Cardiac septum (tissue), 1 donor: Measurements from ENCODE around the gene ZMYND8. TPM values are rescaled to one million over a fixed set of nuclear protein-coding genes. Genes with fewer than 3 reads are reported as not detected.
"Not testable (repeated sequence)": the region's sequence is repeated elsewhere in the genome, so short reads cannot be mapped to it uniquely, and the experiment has no call there.

Experiments used
- DNase-seq: peaks from one replicate; pipeline ENCODE4 v3.0.0-alpha.2; 2020; ENCODE audit warnings: low spot score
- intact Hi-C: fragments of 100-400 bp; cut with DNase I; formaldehyde crosslinking; loops from one replicate; pipeline ENCODE4 v1.14.0; 2022
- total RNA-seq: library from RNA; stranded (reverse); fragmentation: NEBNext Ultra II Directional; extraction: Animal tissue kit (Norgen Biotek cat#: 25700); gene quantifications from one replicate; pipeline ENCODE4 v1.2.1, GENCODE V29; 2021
- donor health status: DM: no; HTN: no; CAD: no.

The ZMYND8 gene
- total RNA-seq, 1 donor from 2014 or later: 25.7 TPM

- intact Hi-C loops: loop anchor here (5.0 to 10.0 kb wide), 3 partner anchors 36 to 229 kb away; partner anchors contain the start of genes NCOA3 and ZMYND8
- no peak for DNase-seq
Observed at GRCh38 chr20:47276251-47276650, 80.2 kb downstream of the ZMYND8 start.

- intact Hi-C loops: loop anchor here (5.0 to 10.0 kb wide), 3 partner anchors 37 to 229 kb away; partner anchors contain the start of genes NCOA3 and ZMYND8
- DNase-seq: no peak
Observed at GRCh38 chr20:47275548-47275947, 81.0 kb downstream of the ZMYND8 start.

- intact Hi-C loops: loop anchor here (5.0 to 10.0 kb wide), 4 partner anchors 38 to 348 kb away; partner anchors contain the start of genes NCOA3 and ZMYND8
- DNase-seq: no peak
Observed at GRCh38 chr20:47274401-47275108, 81.9 kb downstream of the ZMYND8 start.

GRCh38 chr20:47273591-47274235 is 82.8 kb downstream of the ZMYND8 start:
- intact Hi-C loops: loop anchor here (1.0 to 10.0 kb wide), 3 partner anchors 111 to 349 kb away; partner anchors contain the start of gene NCOA3
- DNase-seq: no peak

GRCh38 chr20:47272893-47273590 is 83.5 kb downstream of the ZMYND8 start:
- DNase-seq: no peak
- intact Hi-C loops: loop anchor here (1.0 to 10.0 kb wide), 3 partner anchors 111 to 349 kb away; partner anchors contain the start of gene NCOA3

DNA sequence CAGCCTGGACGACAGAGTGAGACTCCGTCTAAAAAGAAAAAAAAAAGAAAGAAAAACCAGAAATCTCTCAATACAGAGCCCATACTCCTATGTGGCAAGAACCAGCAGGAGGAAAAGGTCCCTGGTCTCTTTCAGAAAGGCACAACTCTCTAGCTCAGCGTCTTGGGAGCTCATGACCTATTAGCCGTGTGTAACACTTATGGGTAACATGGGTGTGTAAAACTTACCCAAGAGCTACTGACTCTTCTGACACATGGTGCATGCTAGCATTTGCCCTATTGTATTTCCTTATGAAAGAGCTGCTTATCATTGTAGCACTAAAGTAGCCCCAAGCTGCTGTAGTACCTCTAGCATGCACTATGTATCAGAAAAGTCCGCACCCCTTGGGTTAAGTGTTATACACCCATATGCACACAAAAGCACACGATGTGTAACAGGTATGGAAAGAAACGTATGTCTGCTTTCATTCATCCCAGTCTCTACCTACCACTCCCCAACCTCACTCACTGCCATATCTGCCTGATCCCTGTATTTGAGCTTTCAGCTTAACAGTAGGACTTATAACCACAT is 85.4 kb downstream of the ZMYND8 start:
- intact Hi-C loops: loop anchor here (5.0 to 10.0 kb wide), 2 partner anchors 234 to 351 kb away; partner anchors contain the start of gene NCOA3
- no peak for DNase-seq

DNA sequence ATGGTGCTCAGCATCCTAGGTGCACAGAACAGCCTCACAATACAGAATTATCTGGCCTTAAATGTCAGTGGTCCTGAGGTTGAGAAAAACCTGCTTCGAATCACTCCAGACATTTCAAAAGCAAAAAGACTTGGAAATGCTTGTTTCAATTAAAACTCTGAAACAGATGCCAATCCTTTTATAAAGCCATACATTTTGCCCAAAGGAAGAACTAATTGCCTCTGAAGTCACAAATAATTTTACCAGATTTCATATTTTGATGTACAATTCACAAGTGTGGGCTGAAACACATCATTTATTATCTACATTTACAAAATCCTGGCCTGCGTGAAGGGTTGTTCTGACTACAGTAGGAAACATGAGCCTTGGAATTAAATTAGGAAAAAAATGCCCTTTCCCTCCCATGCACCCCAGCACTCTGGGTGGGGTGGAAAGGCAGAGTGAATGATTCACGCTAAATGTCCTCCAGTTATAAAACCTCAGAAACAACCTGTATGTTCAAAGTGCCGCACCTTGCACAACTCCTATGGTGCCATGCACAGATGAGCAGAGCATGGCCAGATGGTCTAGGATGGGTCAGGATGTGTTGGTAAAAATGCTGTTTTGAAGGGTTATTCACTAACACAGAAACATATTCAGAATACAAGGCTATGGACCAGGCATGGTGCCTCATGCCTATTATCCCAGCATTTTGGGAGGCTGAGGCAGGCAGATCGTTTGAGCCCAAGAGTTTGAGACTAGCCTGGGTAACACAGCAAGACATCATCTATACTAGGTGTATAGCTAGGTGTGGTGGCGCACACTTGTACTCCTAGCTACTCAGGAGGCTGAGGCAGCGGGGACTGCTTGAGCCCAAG is 87.0 kb downstream of the ZMYND8 start:
- DNase-seq: no peak
- intact Hi-C loops: loop anchor here (5.0 to 10.0 kb wide), 2 partner anchors 235 to 353 kb away; partner anchors contain the start of gene NCOA3

GRCh38 chr20:47267621-47268020 is 88.9 kb downstream of the ZMYND8 start:
- DNase-seq: no peak
- intact Hi-C loops: no loop called here

- no peak for DNase-seq
- intact Hi-C loops: no loop called here
Observed at GRCh38 chr20:47266847-47267515, 89.5 kb downstream of the ZMYND8 start.

- DNase-seq: no peak
- intact Hi-C loops: no loop called here
Observed at GRCh38 chr20:47265984-47266383, 90.5 kb downstream of the ZMYND8 start.

DNA sequence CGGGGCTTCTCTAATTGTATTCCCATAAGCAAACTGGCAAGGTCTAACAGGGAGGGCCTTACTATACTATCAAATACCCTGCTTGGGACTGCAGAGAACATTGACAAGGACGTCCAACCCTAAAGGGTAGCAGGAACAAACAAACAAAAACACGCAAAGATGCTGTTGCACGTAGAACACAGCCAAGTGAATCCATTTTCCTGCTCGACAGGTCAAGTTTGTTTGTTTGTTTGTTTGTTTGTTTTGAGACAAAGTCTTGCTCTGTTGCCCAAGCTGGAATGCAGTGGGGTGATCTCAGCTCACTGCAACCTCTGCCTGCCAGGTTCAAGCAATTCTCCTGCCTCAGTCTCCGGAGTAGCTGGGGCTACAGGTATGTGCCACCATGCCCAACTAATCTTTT is 91.3 kb downstream of the ZMYND8 start:
- intact Hi-C loops: no loop called here
- no peak for DNase-seq

DNA sequence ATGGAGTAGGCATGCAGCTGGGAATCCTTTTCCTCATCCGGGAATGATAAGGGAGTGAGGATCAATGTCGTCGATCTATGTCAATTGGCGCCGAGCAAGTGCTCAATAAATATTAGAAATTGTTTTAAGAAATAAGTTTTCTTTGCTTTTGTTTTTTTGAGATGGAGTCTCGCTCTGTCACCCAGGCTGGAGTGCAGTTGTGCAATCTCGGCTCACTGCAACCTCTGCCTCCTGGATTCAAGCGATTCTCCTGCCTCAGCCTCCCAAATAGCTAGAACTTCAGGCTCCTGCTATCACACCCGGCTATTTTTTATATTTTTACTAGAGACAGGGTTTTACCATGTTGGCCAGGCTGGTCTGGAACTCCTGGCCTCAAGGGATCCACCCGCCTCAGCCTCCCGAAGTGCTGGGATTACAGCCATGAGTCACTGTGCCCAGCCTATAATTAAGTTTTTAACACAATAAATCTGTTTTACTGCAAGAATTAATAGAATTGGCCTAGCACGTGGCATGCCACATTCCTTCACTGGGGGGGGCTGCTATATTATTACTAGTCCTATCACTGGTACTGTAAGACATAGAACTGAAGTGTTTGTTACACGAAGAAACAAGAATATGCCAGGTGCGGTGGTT is 92.2 kb downstream of the ZMYND8 start:
- intact Hi-C loops, DNase-seq: not testable (repeated sequence)

DNA sequence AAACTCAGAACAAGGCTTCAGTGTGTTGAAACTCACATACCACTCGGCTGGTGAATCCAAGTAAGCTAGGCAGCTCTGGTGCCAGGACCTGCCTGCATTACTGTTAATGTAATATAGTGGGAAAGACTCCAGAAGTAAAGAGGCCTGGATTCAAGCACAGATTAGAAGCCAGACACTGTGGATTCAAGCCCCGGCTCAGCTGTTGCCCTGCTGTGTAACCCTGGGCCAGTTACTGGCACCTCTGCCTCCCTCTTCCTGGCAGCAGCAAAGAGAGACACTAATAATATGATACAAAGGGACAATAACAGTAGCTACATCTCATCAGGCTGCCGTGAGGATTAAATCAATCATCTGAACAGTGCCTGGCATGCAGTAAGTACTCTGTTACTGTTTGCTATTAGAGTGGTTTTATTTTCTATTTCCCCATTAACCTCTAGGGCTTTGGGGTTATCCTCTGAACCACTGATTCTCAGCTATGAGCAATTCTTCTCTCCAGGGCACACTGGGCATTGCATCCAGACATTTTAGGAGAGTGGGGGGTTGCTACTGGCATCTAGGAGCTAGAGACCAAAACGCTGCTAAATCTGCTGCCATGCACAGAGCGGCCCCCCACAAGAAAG is 92.9 kb downstream of the ZMYND8 start:
- intact Hi-C loops: no loop called here
- no peak for DNase-seq

DNA sequence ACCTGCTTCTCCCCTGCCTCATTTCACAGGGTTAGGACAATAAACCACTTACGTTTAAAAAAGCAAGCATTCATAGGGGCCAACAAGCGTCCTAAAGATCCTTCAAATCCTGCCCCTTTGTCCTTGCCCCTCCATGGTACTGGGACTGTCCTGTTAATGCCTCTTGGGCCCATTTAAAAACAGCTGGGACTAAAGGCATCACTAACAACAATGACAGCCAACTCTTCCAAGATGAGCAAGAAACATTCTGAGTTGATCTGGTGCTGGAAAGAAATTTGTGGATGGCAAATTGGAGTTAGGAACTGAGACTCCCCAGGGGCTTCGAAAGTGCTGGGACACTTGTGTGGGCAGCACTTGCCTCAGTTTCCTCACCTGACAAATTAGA is 93.4 kb downstream of the ZMYND8 start:
- intact Hi-C loops: no loop called here
- no peak for DNase-seq

GRCh38 chr20:47262365-47263013 is 94.0 kb downstream of the ZMYND8 start:
- intact Hi-C loops: no loop called here
- no peak for DNase-seq

DNA sequence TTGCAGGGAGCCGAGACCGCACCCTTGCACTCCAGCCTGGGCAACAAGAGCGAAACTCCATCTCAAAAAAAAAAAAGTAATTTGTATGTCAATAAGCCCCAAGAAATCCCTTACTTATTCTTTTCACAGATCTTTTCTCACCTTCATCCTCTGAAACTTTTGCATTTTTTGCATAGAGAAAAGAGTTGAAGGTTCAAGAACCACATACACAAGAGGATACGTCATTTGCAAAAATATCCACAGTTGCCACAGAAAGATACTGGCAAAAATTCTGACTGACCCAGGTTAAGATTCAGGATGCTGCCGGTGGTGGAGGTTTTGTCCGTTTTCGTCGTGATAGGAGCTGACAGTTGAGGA is 94.5 kb downstream of the ZMYND8 start:
- intact Hi-C loops: no loop called here
- no peak for DNase-seq

DNA sequence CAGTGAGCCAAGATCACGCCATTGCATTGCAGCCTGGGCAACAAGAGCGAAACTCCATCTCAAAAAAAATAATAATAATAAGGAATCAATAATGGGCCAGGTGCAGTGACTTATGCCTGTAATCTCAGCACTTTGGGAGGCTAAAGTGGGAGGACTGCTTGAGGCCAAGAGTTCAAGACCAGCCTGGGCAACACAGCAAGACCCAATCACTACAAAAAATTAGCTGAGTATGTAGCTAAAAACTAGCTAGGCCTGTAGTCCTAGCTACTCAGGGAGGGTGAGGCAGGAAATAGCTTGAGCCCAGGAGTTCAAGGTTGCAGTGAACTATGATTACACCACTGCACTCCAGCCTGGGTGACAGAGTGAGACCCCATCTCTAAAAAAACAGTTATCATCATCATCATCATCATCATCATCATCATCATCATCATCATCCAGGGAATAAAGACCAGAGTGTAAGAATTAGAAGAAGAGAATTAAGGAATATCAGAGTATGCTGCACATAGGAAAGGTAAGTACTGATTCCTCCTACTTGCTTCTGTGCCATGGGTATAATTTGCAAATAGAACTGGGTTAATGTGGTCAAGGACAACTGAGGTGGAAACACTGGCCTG is 95.2 kb downstream of the ZMYND8 start:
- intact Hi-C loops, DNase-seq: not testable (repeated sequence)
